ENCODE data around the gene IKZF4.
A peak's percentile ranks its signal among the peaks of the same experiment; 100 is the strongest.

The IKZF4 gene

GRCh38 chr12:55972911-55973598 is 47.8 kb upstream of the IKZF4 start:
- Histone ChIP-seq H3K9me2 (replicated peaks; ENCODE audit: control insufficient read depth, low read length) (no peaks in the 10 kb centered on the region), H3K79me2 (ENCODE audit: control insufficient read depth, low read length) (peaks cover 41% of the 10 kb centered on the region), H3K9me3 (ENCODE audit: control insufficient read depth, insufficient read depth, low read length) (no peaks in the 10 kb centered on the region), H3K4me3 (ENCODE audit: low read length) (peak overlapping the region; percentile 88), H4K20me1 (ENCODE audit: control insufficient read depth, insufficient read depth, low read depth, low read length) (no peaks in the 10 kb centered on the region; the same call in 1 of the 2 replicates), H3K27ac (ENCODE audit: low read depth, low read length) (peak overlapping the region; percentile 53), H3K27me3 (ENCODE audit: control insufficient read depth, low read length) (no peaks in the 10 kb centered on the region), H3K36me3 (ENCODE audit: control insufficient read depth, low read length) (peaks cover 55% of the 10 kb centered on the region), H3K4me2 (ENCODE audit: low read length) (peak overlapping the region; percentile 88), H3K4me1 (ENCODE audit: control insufficient read depth, low read length) (peaks cover 28% of the 10 kb centered on the region), H3F3A (ENCODE audit: control insufficient read depth, insufficient read depth) (peaks cover 8% of the 10 kb centered on the region; the same call in 1 of the 2 replicates)
- TF ChIP-seq EZH2phosphoT487 (IDR thresholded peaks at IDR 0.05; ENCODE audit: borderline replicate concordance, low read length) (no peak), CTCF (IDR thresholded peaks at IDR 0.05; ENCODE audit: low read depth, low read length, poor library complexity, severe bottlenecking) (no peak)

GRCh38 chr12:55973599-55974307 is 47.1 kb upstream of the IKZF4 start, which contains the start of gene RAB5B:
Gene RAB5B, plus strand, starts transcription at chr12:55974078. Its CDS starts 12,883 bp downstream, at chr12:55986961.
- Histone ChIP-seq H3K27ac (ENCODE audit: low read depth, low read length) (peak within 1 kb of the TSS; percentile 62), H3K9me2 (replicated peaks; ENCODE audit: control insufficient read depth, low read length) (no peaks in the 10 kb centered on the region), H4K20me1 (ENCODE audit: control insufficient read depth, insufficient read depth, low read depth, low read length) (no peaks in the 10 kb centered on the region; the same call in 1 of the 2 replicates), H3K4me3 (ENCODE audit: low read length) (peak within 1 kb of the TSS; percentile 89), H3K36me3 (ENCODE audit: control insufficient read depth, low read length) (peaks cover 48% of the 10 kb centered on the region), H3K4me2 (ENCODE audit: low read length) (peak within 1 kb of the TSS; percentile 88), H3K9me3 (ENCODE audit: control insufficient read depth, insufficient read depth, low read length) (no peaks in the 10 kb centered on the region), H3F3A (ENCODE audit: control insufficient read depth, insufficient read depth) (peaks cover 8% of the 10 kb centered on the region; the same call in 1 of the 2 replicates), H3K27me3 (ENCODE audit: control insufficient read depth, low read length) (no peaks in the 10 kb centered on the region), H3K4me1 (ENCODE audit: control insufficient read depth, low read length) (peaks cover 22% of the 10 kb centered on the region), H3K79me2 (ENCODE audit: control insufficient read depth, low read length) (peaks cover 36% of the 10 kb centered on the region)
- TF ChIP-seq EZH2phosphoT487 (IDR thresholded peaks at IDR 0.05; ENCODE audit: borderline replicate concordance, low read length): no peak
- no peak for TF ChIP-seq CTCF (IDR thresholded peaks at IDR 0.05; ENCODE audit: low read depth, low read length, poor library complexity, severe bottlenecking)

- H3K79me2 ChIP-seq (ENCODE audit: control insufficient read depth, low read length): peaks cover 36% of the 10 kb centered on the region
These were observed 46.5 kb upstream of the IKZF4 start for GRCh38 chr12:55974308-55974730.

More at GRCh38 chr12:55974308-55974730, 46.5 kb upstream of the IKZF4 start:
- Histone ChIP-seq H3K4me2 (ENCODE audit: low read length) (peak overlapping the region; percentile 76), H3K27ac (ENCODE audit: low read depth, low read length) (peak overlapping the region; percentile 62), H3K9me3 (ENCODE audit: control insufficient read depth, insufficient read depth, low read length) (no peaks in the 10 kb centered on the region), H3K4me1 (ENCODE audit: control insufficient read depth, low read length) (peaks cover 22% of the 10 kb centered on the region), H3K4me3 (ENCODE audit: low read length) (peak overlapping the region; percentile 89), H4K20me1 (ENCODE audit: control insufficient read depth, insufficient read depth, low read depth, low read length) (no peaks in the 10 kb centered on the region; the same call in 1 of the 2 replicates), H3K27me3 (ENCODE audit: control insufficient read depth, low read length) (no peaks in the 10 kb centered on the region), H3K36me3 (ENCODE audit: control insufficient read depth, low read length) (peaks cover 43% of the 10 kb centered on the region), H3F3A (ENCODE audit: control insufficient read depth, insufficient read depth) (peaks cover 8% of the 10 kb centered on the region; the same call in 1 of the 2 replicates), H3K9me2 (replicated peaks; ENCODE audit: control insufficient read depth, low read length) (no peaks in the 10 kb centered on the region)
- TF ChIP-seq EZH2phosphoT487 (IDR thresholded peaks at IDR 0.05; ENCODE audit: borderline replicate concordance, low read length) (no peak), CTCF (IDR thresholded peaks at IDR 0.05; ENCODE audit: low read depth, low read length, poor library complexity, severe bottlenecking) (no peak)

All from DOHH2 (cell line).